HepG2 (cell line): ENCODE measurements around the gene HCFC2. TPM values are rescaled to one million over a fixed set of nuclear protein-coding genes. Genes with fewer than 3 reads are reported as not detected.

Experiments used
- ATAC-seq: fragments of 200-7000 bp; cut with Tn5 transposase; 3 replicates; pipeline ENCODE4 v1.9.1; 2020; ENCODE audit warnings: mild to moderate bottlenecking, moderate library complexity
- BruUV-seq: library from RNA; stranded (reverse); fragments of 400-500 nt; replicated peaks from 2 replicates; lab custom pipeline; 2021; lab: Mats Ljungman, UMichigan
- CTCF ChIA-PET: fragments of 300-600 bp; formaldehyde crosslinking; extraction: SDS; loops from one replicate; lab custom pipeline; 2021; ENCODE audit warnings: low total read pairs, inconsistent platforms, low intra/inter-chr PET ratio; lab: Yijun Ruan, JAX
- POLR2A ChIA-PET: fragments of 350-600 bp; sonication (Branson Sonifier 250); formaldehyde crosslinking; loops from one replicate; lab custom pipeline; 2020; ENCODE audit warnings: antibody characterized with exemption, inconsistent platforms; lab: Yijun Ruan, JAX
- DNase-seq: peaks from one replicate; pipeline ENCODE4 v3.0.0-alpha.2; 2015; ENCODE audit warnings: low spot score
- FAIRE-seq: peaks from 3 replicates; lab custom pipeline; 2011; peaks lifted over from hg19 to GRCh38; lab: Jason Lieb, UNC
- H2AFZ ChIP-seq: one replicate; pipeline ENCODE4 v1.6.1; 2011; ENCODE audit warnings: low read length, inconsistent platforms
- H3K27ac ChIP-seq: fragments of 300-600 bp; 3 replicates; pipeline ENCODE4 v1.8.0; 2011; ENCODE audit warnings: mixed run types, mild to moderate bottlenecking, mixed read lengths, low read length, inconsistent platforms; ENCODE audit not compliant: insufficient read depth; ENCODE audit errors: extremely low read length
- H3K27me3 ChIP-seq, 2 experiments: fragments of 200-600 bp in 1 of 2; 2 replicates in 1 of 2; 3 replicates in 1 of 2; pipeline versions ENCODE4 v1.6.0 to v1.8.0; 2011; ENCODE audit warnings: low read length in 2 of 2, mild to moderate bottlenecking in 2 of 2, moderate library complexity in 2 of 2, inconsistent platforms in 1 of 2; ENCODE audit not compliant: insufficient read depth in 2 of 2, control insufficient read depth in 1 of 2
- H3K36me3 ChIP-seq, 2 experiments: fragments of 200-600 bp in 1 of 2; replicated peaks in 1 of 2; 2 replicates in 1 of 2; 3 replicates in 1 of 2; pipeline versions ENCODE4 v1.5.1 to v1.8.0; 2011; ENCODE audit warnings: low read length in 2 of 2, inconsistent platforms in 1 of 2; ENCODE audit not compliant: insufficient read depth in 2 of 2, control insufficient read depth in 1 of 2
- H3K4me1 ChIP-seq: 2 replicates; pipeline ENCODE4 v1.5.1; 2012; ENCODE audit warnings: low read length, inconsistent platforms; ENCODE audit not compliant: insufficient read depth
- H3K4me2 ChIP-seq: 2 replicates; pipeline ENCODE4 v1.6.0; 2011; ENCODE audit warnings: low read depth, low read length, inconsistent platforms
- H3K4me3 ChIP-seq, 3 experiments: fragments of 200-600 bp in 1 of 3; sonication (generic), shearing (Covaris generic) in 1 of 3; replicated peaks in 1 of 3; 2 replicates each; pipeline ENCODE4 v1.5.1; 2011 to 2016; ENCODE audit warnings: low read length in 3 of 3, inconsistent platforms in 2 of 3, low read depth in 2 of 3, mild to moderate bottlenecking in 2 of 3, control low read depth in 1 of 3, mixed read lengths in 1 of 3; ENCODE audit not compliant: insufficient read depth in 1 of 3
- H3K79me2 ChIP-seq: one replicate; pipeline ENCODE4 v1.6.1; 2011; ENCODE audit warnings: low read length, inconsistent platforms; ENCODE audit not compliant: insufficient read depth
- H3K9ac ChIP-seq: 2 replicates; pipeline ENCODE4 v1.6.0; 2011; ENCODE audit warnings: mild to moderate bottlenecking, low read depth, low read length, inconsistent platforms; ENCODE audit not compliant: insufficient read depth
- H3K9me3 ChIP-seq: 2 replicates; pipeline ENCODE4 v1.5.1; 2012; ENCODE audit warnings: mild to moderate bottlenecking, low read length
- H4K20me1 ChIP-seq: 2 replicates; pipeline ENCODE4 v1.6.0; 2011; ENCODE audit warnings: inconsistent platforms, mild to moderate bottlenecking, low read length, moderate library complexity; ENCODE audit not compliant: insufficient read depth
- FOXJ3 ChIP-seq: sonication (generic); formaldehyde crosslinking; IDR thresholded peaks from 2 replicates; pipeline ENCODE4 v1.4.0; 2020; ENCODE audit warnings: missing genetic modification reagents, mild to moderate bottlenecking, borderline replicate concordance
- JUNB ChIP-seq: sonication (generic); formaldehyde crosslinking; IDR thresholded peaks from 2 replicates; pipeline ENCODE4 v1.8.0; 2022; ENCODE audit warnings: missing genetic modification reagents, mild to moderate bottlenecking, borderline replicate concordance
- MAFF ChIP-seq: IDR thresholded peaks from 2 replicates; pipeline ENCODE4 v1.6.1; 2011; ENCODE audit warnings: low read depth, low read length, improper control_type of control experiment
- MAFK ChIP-seq, 2 experiments: IDR thresholded peaks in 1 of 2; conservative IDR thresholded peaks in 1 of 2; 2 replicates each; pipeline ENCODE4 v1.6.1; 2011; ENCODE audit warnings: improper control_type of control experiment in 2 of 2, low read length in 2 of 2
- ZKSCAN1 ChIP-seq: fragments of 150-350 bp; IDR thresholded peaks from 2 replicates; pipeline ENCODE4 v1.6.1; 2014; ENCODE audit warnings: low read length
- WGBS: methylation state at CpG from one replicate; pipeline ENCODE4 v1.1.6; 2017; ENCODE audit warnings: low lambda C conversion rate; 5-methylcytosine and 5-hydroxymethylcytosine counted together
- in situ Hi-C: cut with HindIII; loops from 2 replicates; pipeline ENCODE4 v1.10.0; 2017; ENCODE audit warnings: low pct_unique_long_range_greater_than_20kb; ENCODE audit not compliant: extremely low pct_ligation_motif_present
- intact Hi-C: fragments of 100-400 bp; cut with micrococcal nuclease; formaldehyde crosslinking; loops from one replicate; pipeline ENCODE4 v1.10.0; 2022; ENCODE audit not compliant: unreplicated experiment
- polyA plus RNA-seq, 8 experiments: library from polyadenylated mRNA; depleted of rRNA in 3 of 8; stranded (reverse) in 7 of 8; unstranded in 1 of 8; fragments of >200 nt; fragmentation: Illumina TruSeq in 4 of 8; extraction: Trizol in 4 of 8; gene quantifications; 2 replicates each; pipeline versions ENCODE4 v1.2.1 to v1.2.3, GENCODE V29; 2011 to 2016; ENCODE audit warnings: low read depth in 4 of 8, missing spikeins in 1 of 8, mixed read lengths in 1 of 8; ENCODE audit not compliant: insufficient read depth in 1 of 8
- total RNA-seq, 5 experiments: library from RNA; depleted of rRNA; stranded (reverse); fragments of >200 nt; fragmentation: Illumina TruSeq; extraction: Trizol; gene quantifications; 2 replicates each; pipeline ENCODE4 v1.2.3, GENCODE V29; 2016; ENCODE audit warnings: low read depth in 1 of 5

Gene HCFC2
- total and polyA plus RNA-seq, 2 of the 13 experiments (the other 11 are each of a cell fraction or from before 2014, with no cell fraction given) = 3.7 to 4.9 TPM

- WGBS = 87% methylated on average over 1 of the region's 1 CpG
- in situ Hi-C loops = no loop called here
- no peak overlapping the region for H3K9ac ChIP-seq
Observed at GRCh38 chr12:104080764-104081163, 16.4 kb downstream of the HCFC2 start.

GRCh38 chr12:104083769-104084475 is 19.6 kb downstream of the HCFC2 start:
- WGBS = 88% methylated on average over 8 of the region's 8 CpGs
- H3K27me3 ChIP-seq = no peaks in the 10 kb centered on the region
- H3K4me3 ChIP-seq = no peak overlapping the region
- FAIRE-seq = no peak
- BruUV-seq = no TSS peak
- no peak overlapping the region for H2AFZ ChIP-seq
- H3K79me2 ChIP-seq = no peaks in the 10 kb centered on the region
- no peak for DNase-seq
- CTCF ChIA-PET = no interaction called here
- no peak for ATAC-seq
- H3K9me3 ChIP-seq = no peaks in the 10 kb centered on the region
- intact Hi-C loops (no loop called here), in situ Hi-C loops (no loop called here)
- H3K4me2 ChIP-seq = no peak overlapping the region
- no peaks in the 10 kb centered on the region for H4K20me1 ChIP-seq
- no peak overlapping the region for H3K27ac ChIP-seq
- H3K36me3 ChIP-seq = peaks cover 0 to 23% of the 10 kb centered on the region in 2 experiments; a peak in 3 of 5 replicates
- H3K4me1 ChIP-seq = no peaks in the 10 kb centered on the region
- H3K9ac ChIP-seq = no peak overlapping the region
- TF ChIP-seq ZKSCAN1 (no peak), FOXJ3 (CRISPR knock-in tag) (no peak)
- POLR2A ChIA-PET = no interaction called here

More at GRCh38 chr12:104080764-104081163, 16.4 kb downstream of the HCFC2 start:
- Histone ChIP-seq H2AFZ (no peak overlapping the region), H3K4me2 (no peak overlapping the region), H3K4me1 (no peaks in the 10 kb centered on the region), H3K27ac (no peak overlapping the region)
- intact Hi-C loops = no loop called here
- no peak for DNase-seq
- no peak for TF ChIP-seq JUNB (CRISPR knock-in tag)
- peak; percentile 52; the same call in 1 of the 2 replicates for TF ChIP-seq MAFF
- peak in 1 of 2 experiments; percentile 74; a peak in 3 of 4 replicates for TF ChIP-seq MAFK (conservative IDR thresholded peaks at IDR 0.05 in 1 of 2, IDR thresholded peaks at IDR 0.05 in 1 of 2; ENCODE audit: low read length in 2 of 2)
- TF ChIP-seq, all 625 proteins: peak for 2
- H4K20me1 ChIP-seq = no peaks in the 10 kb centered on the region
- H3K4me3 ChIP-seq = no peak overlapping the region
- POLR2A ChIA-PET = no interaction called here
- H3K9me3 ChIP-seq = no peaks in the 10 kb centered on the region
- FAIRE-seq (no peak), ATAC-seq (no peak)
- H3K27me3 ChIP-seq = no peaks in the 10 kb centered on the region
- no peaks in the 10 kb centered on the region for H3K79me2 ChIP-seq
- CTCF ChIA-PET = no interaction called here
- peaks cover 0 to 16% of the 10 kb centered on the region in 2 experiments; a peak in 2 of 5 replicates for H3K36me3 ChIP-seq
- no TSS peak for BruUV-seq
